ENCODE data around the gene TXNL1.
A peak's percentile ranks its signal among the peaks of the same experiment; 100 is the strongest.
"Not testable (repeated sequence)": the region's sequence is repeated elsewhere in the genome, so short reads cannot be mapped to it uniquely, and the experiment has no call there.

The TXNL1 gene

DNA sequence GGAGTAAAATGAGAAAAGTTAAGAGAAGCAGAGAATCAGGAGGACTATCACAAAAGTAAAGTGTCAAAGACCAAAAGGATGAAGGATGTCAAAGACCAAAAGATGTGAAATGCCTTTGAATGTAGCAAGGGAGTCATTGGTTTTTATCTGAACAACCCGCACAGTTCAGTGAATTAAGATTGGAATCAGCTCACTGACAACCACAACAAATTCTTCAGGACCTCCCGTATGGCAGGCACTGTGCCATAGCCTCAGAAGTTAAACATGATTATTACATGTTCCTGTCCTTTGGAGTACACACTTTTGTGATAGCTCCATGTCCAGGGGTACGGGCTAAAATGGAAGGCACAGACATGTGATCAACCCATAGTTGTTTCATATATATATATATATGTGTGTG lies 5.0 kb upstream of the TXNL1 start:
- no peak for DNase-seq

DNA sequence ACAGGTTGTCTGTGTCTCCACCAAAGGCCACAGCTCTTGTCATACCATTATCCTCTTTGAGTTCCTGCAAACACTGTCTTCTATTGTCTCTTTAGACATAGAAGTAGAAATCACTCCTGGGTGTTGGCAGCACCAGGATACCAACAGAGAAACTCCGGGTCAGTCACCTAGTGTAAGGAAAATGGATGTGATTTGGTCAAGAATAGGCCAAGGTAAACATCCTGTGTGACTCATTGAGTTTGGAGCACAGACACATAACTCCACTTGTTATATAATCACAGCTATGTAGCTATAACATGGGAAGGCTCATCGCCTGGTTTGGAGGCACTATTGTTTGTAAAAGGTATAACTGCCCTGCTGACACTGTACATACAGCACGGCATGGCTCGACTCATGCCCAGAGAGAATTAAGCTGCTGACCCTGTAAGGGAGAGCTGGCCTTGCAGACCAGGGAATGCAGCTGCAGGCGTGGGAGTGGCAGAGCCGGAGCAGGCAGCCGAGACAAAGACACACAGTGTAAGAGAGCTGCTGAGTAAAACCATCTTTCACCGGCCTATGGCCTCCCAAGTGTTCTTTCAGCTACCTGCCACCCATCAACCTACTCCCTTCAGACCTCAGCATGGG lies 3.4 kb upstream of the TXNL1 start:
- DNase-seq = no peak

DNA sequence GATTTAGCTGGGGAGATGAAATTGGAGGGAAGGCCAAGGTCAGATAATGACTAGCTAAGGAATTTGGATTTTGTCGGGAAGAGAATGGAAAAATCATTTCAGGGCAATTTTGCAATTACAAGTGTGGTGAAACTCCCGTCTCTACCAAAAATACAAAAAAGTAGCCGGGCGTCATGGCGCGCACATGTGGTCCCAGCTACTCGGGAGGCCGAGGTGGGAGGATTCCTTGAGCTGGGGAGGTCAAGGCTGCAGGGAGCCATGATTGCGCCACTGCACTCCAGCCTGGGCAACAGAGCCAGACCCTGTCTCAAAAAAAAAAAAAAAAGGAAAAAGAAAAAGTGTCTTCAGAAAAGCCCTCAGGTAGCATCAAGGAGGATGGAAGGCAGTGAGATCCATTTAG lies 1.2 kb upstream of the TXNL1 start:
- DNase-seq = no peak

DNA sequence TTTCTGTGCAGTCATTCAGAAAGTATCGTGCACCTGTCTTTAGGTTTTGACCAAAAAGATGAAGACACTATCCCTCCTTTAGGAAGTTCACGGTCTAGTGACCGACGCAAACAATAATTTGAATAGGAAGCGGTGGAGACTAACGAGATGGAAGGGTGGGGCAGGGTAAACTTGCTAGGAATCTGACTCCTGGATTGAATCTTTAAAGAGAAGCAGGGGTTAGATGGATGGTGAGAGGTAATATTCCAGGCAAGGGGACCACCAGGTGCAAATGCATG lies 651 bp upstream of the TXNL1 start:
- peak; percentile 10 for DNase-seq

DNA sequence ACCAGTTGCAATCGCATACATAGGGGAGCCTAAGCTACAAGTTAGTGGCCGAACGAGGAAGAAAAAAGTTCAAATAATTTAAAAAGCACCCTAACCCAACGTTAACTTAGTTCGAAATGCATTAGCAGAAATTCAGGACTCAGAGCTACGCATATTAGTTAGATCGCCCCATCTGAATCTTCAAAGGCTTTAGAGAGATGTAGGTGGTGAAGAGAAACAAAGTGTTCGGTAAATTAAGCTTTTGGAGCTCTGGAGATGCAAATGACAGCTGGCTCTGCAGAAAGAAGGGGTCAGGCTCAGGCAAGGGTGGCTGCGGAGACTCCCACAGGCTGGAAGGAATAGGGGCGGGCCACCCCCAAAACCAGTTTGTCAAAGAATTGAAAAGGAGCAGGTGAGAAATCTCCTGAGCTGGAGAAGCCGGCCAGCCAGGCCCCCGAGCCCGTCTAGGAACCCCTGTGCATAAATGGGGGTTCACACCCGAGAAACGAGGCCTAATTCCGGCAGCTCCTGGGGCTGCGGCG lies 621 bp downstream of the TXNL1 start:
- DNase-seq = no peak

DNA sequence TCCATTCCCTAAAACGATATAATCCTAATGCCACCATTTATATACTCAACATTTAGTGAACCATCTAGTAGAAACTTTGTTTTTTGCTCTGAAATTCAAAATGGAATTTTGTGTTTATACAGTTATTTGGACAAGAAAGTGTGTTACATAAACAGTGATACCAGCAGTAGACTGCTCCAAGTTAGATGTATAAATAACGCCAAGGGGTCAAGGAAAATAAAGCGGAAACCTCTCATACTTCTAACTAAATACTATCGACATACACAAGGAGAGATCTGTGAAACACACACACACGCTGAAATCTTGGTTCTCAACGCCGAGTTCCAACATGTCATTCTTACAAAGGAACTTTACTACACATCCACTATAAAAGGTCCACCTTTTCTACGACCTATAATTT lies 1.2 kb downstream of the TXNL1 start:
- no peak for DNase-seq

DNA sequence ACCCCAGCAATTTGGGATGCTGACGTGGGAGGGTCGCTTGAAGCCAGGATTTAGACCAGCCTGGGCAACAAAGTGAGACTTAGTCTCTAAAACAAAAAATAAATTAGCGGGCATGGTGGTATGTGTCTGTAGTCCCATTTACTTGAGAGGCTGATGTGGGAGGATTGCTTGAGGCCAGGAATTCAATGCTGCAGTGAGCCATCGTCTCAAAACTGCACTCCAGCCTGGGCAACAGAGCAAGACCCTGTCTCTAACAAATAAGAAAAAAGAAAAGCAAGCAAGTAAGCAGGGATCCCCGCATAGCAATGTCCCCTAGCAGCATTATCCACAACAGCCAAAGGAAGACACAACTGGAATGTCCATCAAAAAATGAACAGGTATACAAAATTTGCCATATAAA lies 3.4 kb downstream of the TXNL1 start:
- no peak for DNase-seq

DNA sequence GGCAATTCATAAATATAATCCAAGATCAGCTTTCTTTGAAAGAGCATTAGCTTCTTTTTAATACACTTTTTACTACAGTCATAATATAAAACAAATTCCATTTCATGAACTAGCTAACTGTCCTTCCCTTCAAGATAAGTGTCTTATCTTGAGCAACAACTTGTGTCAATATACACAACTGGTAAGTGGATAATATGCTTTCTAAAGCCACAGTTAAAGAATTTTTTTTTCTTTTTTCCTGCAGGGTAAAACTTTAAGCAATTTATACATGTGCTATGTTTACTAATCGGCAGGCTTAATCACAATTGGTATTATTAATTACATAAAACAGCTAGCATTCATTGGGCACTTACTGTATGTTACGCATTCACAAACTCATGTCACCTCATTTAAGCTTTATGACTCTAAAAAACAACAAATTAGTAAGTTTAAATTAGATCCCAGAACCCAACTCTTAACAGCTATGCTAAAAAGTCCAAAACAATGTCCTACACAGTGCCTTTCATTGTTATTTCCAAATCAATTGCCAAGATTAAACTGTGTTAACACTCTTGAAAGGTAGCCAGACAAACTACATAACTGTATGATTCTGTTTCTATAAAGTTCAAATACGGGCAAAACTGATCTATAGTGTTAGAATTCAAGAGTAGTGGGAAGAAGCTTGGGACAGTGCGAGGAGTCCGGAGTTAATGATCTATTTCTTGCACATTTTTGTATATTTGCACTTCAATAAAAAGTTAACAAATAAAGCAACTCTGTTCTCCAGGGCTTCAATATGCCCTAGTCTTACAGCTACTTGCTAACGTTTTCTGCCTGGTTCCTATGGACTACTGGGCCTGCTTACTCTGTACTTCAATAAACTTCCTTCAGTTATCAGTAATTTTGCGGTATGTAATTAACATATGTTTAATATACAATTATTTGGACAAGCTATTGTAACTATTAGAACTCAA lies 6.0 kb downstream of the TXNL1 start:
- DNase-seq = no peak

DNA sequence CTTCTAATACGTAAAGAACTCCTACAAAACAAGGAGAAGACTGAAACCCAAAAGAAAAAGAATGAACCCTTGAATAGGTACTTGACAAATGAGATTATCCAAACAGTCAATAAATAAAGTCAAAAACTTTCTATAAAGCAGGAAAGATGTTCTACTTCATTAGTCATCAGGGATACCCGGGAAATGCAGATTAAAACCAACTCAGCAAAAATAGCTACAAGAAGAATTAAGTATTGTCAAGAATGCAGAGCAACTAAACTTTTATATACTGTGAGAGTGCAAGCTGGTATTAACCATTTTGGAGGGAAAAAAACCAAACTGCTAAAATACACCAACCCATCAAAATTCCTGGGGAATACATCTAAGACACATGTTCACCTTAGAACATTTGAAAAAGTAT lies 10.4 kb downstream of the TXNL1 start:
- no peak for DNase-seq

DNA sequence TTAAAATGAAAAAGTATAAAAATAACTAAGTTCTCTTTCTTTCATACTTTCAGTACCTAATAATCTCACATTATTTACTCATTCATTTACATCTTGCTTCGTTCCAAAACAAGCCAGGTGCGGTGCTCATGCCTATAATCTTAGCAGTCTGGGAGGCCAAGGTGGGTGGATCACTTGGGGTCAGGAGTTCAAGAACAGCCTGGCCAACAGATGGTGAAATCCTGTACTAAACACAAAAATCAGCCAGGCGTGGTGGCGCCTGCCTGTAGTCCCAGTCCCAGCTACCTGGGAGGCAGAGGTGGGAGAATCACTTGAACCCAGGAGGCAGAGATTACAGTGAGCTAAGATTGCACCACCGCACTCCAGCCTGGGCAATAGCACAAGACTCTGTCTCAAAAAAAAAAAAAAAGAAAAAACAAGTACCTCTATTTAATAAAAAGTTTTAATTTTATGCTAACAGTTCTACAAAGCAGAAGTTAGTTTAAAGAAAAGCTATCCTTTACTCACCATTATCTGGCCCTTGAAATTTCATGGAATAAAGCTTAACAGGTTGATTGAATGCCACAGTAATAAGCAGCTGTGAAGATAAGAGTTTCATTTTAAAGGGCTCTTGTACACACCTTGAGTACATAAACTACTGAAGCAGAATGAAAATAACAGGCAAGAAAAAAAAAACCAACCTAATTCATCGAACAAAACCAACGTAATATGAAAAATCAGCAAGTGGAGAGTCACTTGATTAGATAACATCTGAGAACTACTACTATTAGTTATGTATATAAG lies 22.5 kb downstream of the TXNL1 start:
- no peak for DNase-seq

DNA sequence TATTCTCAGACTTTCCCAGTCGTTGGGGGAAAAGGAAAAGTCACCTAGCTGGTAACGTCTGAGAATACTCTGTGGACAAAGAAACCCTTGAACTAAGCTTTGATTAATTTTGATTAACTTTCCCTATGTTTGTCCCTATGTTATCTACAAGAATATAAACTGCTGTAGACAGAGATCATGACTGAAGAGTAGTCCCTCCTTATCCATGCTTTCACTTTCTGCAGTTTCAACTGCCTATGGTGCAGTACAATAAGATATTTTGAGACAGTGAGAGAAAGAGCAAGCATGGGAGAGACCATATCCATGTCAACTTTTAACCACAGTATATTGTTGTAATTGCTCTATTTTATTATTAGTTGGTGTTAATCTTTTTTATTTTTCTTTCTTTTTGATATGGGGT lies 31.8 kb downstream of the TXNL1 start:
- no peak for DNase-seq

DNA sequence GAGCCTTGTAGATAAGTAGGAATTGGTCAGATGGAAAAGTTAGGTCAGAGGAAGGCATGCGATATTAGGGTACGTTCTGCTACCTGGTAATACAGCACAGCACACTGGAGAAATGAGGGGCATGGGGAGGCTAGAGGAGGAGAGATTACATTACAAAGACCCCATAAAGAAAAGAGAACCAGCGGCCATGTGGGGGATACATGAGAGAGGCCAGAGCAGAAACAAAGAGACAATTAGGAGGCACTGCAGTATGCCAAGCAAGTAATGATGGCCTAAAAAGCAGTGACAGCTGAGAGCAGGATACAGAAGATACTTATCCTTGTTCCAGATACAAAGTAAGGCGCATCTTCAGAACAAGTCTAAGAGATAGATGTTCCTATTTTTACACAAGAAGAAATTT lies 40.0 kb downstream of the TXNL1 start:
- DNase-seq = no peak

DNA sequence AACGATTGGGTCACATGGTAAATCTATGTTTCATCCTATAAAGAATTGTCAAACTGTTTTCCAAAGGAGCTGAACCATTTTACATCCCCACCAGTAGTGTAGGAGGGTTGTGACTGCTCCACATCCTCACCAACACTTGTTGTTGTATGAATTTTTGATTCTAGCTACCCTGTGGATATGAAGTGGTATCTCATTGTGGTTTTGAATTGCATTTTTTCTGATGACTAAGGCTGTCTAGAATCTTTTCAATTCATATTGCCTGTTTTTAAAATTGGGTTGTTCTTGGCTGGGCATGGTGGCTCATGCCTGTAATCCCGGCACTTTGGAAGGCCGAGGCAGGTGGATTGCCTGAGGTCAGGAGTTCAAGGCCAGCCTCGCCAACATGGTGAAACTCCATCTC lies 44.5 kb downstream of the TXNL1 start:
- no peak for DNase-seq

DNA sequence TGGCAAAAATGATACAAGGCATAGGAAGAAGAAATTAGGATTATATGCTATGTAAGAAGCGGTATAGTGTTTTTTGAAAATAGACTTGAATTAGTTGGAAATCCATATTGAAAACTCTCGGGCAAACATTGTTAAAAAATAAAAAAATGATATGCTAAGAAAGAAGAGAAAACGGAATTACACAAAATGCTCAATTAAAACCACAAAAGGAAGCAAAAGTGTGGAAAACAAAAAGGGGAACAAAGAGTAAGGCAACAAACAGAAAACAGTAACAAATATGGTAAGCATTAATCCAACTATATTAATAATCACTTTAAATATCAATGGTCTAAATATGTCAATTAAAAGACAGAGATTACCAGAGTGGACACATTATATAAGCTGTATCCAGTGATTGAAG lies 58.4 kb downstream of the TXNL1 start:
- DNase-seq = no peak

DNA sequence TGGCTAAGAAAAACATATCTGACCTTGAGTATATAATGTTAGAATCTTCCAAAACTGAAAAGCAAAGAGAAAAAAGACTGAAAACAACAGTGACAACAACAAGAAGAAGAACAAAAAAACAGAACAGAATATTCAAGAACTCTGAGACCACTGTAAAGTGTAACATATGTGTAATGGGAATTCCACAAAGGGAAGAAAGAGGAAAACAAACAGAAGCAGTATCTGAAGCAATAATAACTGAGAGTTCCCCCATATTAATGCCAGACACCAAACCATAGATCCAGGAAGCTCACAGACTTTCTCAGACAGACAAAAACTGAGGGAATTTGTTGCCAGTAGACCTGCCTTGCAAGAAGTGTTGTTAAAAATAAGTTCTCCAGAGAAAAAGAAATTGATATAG lies 58.9 kb downstream of the TXNL1 start:
- DNase-seq = no peak

DNA sequence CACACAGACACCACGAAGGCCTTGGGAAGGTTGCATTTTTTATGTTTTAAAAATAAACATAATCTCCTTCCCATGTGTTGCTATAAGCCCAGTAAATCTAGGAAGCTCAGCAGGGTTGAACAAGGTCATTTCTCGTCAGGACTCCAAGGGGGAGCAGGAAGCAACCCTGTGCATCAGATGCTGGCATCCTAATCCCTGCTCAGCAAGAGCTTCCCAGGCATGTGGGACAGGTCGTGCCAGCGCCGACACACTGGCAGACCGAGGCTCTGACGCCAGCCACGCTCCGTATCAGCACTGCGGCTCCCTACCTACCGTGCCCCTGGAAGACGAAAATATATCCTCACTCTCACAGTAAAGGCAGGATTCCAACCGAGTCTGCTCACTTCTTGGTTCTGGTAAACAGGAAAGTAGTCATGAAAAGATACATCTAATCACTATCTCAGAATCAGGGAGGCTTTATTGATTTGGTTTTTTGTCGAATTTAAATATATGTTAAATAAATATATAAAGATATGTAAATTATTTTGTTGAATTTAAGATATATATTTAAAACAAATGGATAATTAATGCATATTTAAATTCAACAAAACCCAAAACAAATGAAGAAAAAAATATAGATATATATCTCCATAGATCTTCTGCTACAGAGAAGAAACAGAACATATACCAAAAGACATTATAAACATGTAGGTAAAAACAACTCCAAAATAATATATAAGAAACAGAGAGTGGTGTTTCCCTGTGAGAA lies 61.4 kb downstream of the TXNL1 start:
- no peak for DNase-seq

DNA sequence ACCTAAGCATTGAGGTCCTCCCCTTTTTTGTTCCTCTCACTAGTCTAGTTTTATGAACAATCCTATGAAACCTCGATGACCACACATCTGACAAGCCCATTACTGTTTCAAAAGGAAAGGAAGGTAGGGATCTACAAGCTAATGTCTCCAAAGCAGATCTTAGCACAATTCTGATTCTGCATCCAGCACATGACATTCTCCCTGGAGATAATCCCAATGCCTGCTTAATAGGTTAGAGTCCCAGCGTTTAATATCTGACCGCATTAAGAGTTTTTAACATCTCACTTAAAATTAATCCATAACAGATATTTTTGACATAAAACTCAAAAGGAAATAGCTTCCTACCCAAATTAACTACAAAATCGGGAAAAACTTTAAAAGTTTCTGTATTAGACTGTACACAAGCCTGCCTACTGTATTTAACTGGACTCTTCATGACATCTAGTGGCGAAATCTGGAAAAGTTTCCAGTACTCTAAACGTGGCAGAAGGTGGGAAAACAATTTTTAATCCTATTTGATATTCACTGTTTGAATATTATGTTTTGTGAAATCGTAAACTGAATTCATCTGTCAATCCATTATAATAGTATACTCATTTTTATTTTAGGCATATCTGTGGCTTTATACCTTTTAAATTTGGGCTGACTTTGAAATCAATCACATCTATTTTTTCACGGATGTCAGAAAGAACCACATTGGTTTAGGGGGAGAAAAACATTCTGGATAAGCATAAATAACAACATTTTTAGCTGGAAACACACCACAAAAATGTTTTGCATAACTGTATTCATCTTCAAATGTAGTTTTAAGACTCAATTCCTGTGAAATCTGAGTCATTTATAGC lies 62.4 kb downstream of the TXNL1 start:
- DNase-seq = peak; percentile 24

DNA sequence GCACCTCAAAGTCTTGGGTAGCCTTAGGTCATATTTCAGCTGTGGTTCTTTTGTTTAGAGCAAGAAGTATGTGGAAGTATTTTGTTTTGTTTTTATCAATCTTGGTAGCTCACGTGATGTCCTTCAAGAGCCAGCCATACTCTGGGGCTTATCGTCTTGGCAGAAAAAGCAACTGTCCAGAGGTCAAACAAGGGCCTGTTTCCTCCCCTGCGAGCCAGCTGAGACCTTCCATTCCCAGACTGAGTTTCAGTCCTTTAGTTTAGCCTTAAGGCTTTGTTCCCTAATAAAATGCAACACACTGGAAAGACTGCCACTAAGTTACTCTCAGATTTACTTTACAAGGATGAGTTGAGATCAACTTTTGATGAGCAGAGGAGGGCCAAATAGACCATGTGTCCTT lies 63.5 kb downstream of the TXNL1 start:
- no peak for DNase-seq

DNA sequence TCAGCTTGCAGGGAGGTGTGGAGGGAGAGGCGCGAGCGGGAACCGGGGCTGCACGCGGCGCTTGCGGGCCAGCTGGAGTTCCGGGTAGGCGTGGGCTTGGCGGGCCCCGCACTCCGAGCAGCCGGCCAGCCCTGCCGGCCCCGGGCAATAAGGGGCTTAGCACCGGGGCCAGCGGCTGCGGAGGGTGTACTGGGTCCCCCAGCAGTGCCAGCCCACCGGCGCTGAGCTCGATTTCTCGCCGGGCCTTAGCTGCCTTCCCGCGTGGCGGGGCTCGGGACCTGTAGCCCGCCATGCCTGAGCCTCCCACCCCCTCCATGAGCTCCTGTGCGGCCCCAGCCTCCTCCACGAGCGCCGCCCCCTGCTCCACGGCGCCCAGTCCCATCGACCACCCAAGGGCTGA lies 66.1 kb downstream of the TXNL1 start:
- DNase-seq = not testable (repeated sequence)

DNA sequence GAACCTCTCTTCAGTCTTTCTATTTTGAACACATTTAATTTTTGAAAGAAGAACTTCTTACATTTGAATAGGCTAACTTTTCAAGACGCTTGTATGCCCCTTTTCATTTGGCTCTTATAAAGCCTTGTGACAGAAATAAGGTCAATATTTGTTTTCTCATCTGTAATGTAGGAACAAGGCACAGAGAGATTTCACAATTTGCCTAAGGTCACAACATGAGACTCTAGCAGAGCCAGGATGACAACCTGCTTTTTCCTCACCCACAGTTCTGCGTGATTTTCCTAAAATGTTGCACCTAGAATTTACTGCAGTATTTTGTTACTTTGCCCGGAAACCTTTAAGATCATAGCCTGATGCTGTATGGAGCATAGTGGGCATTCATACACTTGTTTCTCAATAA lies 67.4 kb downstream of the TXNL1 start:
- DNase-seq = no peak

DNA sequence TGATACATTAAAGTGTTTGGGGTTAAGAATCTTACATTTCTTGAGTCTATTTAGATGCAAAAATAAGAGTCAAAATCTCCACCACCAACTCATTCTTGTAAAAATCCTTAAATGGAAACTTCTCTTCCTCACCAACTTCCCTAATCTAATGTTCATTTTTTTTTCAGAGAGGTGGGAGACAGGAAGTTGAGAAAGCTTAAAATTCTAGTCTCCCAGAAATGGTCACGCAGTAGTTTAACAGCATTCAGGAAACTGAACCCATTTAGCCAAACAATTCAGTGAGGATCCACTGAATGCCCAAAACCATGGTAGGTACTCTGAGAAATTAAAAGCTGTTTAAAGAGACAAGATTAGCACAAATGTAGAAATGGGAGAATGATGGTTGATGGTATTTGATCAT lies 69.0 kb downstream of the TXNL1 start:
- no peak for DNase-seq

DNA sequence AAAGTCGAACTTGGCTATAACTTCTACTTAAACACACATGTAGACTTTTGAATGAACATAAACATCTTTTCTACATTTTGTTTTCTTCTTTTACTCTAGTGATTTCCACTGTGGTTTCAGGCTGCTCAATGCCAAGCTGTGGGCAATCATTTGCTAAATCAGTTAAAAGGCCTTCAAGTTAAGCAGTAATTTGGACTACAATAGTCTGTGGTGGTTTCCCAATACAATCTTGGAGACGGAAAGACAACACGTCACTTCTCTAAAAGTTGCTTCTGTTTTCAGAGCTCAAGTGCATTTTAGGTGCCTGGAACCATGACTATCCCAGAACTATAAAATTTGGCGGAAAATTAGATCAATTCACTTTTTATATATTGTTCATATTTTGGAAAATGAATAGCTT lies 69.4 kb downstream of the TXNL1 start:
- no peak for DNase-seq

Measured in NCI-H345 (cell line).